Activated CD8-positive, alpha-beta memory T cell treated with anti-CD3 and anti-CD28 coated beads, Interleukin-2, amount 50 U/mL, for 4 hours (primary cell): Measurements from ENCODE around the gene MASTL.

Experiments
- DNase-seq: peaks from one replicate; pipeline ENCODE4 v3.0.0-alpha.2; 2020

The MASTL gene

GRCh38 chr10:27225642-27226257 is 70.6 kb downstream of the MASTL start:
- DNase-seq = no peak

- DNase-seq = no peak
Observed at GRCh38 chr10:27230022-27230421, 74.9 kb downstream of the MASTL start.

- DNase-seq = no peak
Observed at GRCh38 chr10:27235706-27236105, 80.6 kb downstream of the MASTL start.
